Measurements from ENCODE around the gene PRSS27. TPM values are rescaled to one million over a fixed set of nuclear protein-coding genes. Genes with fewer than 3 reads are reported as not detected.
"Not testable (repeated sequence)": the region's sequence is repeated elsewhere in the genome, so short reads cannot be mapped to it uniquely, and the experiment has no call there.

The PRSS27 gene
- total and polyA plus RNA-seq, 2 of the 4 experiments (the other 2 are of a cell fraction) = under 0.01 to 0.58 TPM

DNA sequence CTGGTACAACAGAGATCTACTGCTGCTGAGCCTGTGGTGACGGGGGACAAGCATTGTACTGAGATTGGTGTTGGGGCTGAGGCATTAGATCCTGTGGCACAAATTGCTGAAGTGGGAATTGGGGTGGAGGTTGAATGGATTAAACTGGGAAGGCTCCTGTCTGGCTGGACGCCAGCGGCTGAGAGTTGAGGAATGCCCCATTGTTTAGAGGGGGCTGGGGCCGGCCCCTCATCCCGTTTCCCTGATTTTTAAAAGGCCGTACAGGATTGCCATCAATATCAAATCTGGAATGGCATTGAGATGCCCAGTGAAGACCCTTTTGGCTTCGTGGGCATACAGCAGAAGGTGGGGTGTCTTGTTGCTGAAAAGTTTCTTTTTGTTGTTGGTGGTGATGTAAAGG is 53.4 kb downstream of the PRSS27 start:
- H3K18ac ChIP-seq (ENCODE audit: low read depth, low read length); H3K79me1 ChIP-seq (ENCODE audit: low read depth in 1 of 2, low read length in 2 of 2); H3K9me1 ChIP-seq (ENCODE audit: insufficient read depth, low read length); H3K9me3 ChIP-seq (ENCODE audit: control insufficient read depth, insufficient read depth, low read length); H2AK9ac ChIP-seq (replicated peaks; ENCODE audit: low read depth, low read length, poor library complexity); H3K4me2 ChIP-seq (ENCODE audit: low read depth, low read length); H3K56ac ChIP-seq (ENCODE audit: extremely low read depth, insufficient read depth, low read length); H3K27ac ChIP-seq (ENCODE audit: insufficient read depth, low read length); H2BK5ac ChIP-seq (ENCODE audit: low read depth, low read length, poor library complexity, severe bottlenecking); BruUV-seq (replicated peaks); H3K23ac ChIP-seq (ENCODE audit: low read depth, low read length); H2BK15ac ChIP-seq (ENCODE audit: low read depth, low read length); H2BK20ac ChIP-seq (ENCODE audit: low read depth, low read length); H3K9ac ChIP-seq (ENCODE audit: low read depth, low read length); H4K8ac ChIP-seq (ENCODE audit: low read depth in 2 of 2, low read length in 2 of 2); DNase-seq; H4K5ac ChIP-seq (ENCODE audit: low read depth, low read length); POLR2A ChIA-PET (ENCODE audit: unreplicated experiment); H3K4me3 ChIP-seq (ENCODE audit: insufficient read depth, low read depth, low read length); H3K27me3 ChIP-seq (ENCODE audit: control insufficient read depth, insufficient read depth, low read length); H3K4ac ChIP-seq (ENCODE audit: low read depth, low read length); H3K14ac ChIP-seq (replicated peaks; ENCODE audit: low read depth, low read length); dilution Hi-C loops (cut with HindIII; ENCODE audit: low sequenced_read_pairs, unreplicated experiment); ATAC-seq (ENCODE audit: low read depth); in situ Hi-C loops (cut with MboI; ENCODE audit: low sequenced_read_pairs); H2AK5ac ChIP-seq (ENCODE audit: low read depth, low read length); H4K91ac ChIP-seq (ENCODE audit: insufficient read depth, low read depth, low read length); H2AFZ ChIP-seq (replicated peaks; ENCODE audit: low read length, poor library complexity); H2BK120ac ChIP-seq (ENCODE audit: low read depth, low read length); CTCF ChIA-PET; H4K20me1 ChIP-seq (ENCODE audit: insufficient read depth, low read length); intact Hi-C loops (cut with micrococcal nuclease); H3K4me1 ChIP-seq (ENCODE audit: control insufficient read depth, insufficient read depth, low read length): not testable (repeated sequence)
- peaks cover 14% of the 10 kb centered on the region for H3K36me3 ChIP-seq (ENCODE audit: control insufficient read depth, insufficient read depth, low read length)
- WGBS, 2 experiments (ENCODE audit: extremely low coverage in 2 of 2, insufficient read length in 1 of 2) = 80% methylated on average over 3 of the region's 7 CpGs; no CpG with 5 or more reads in 1 of the 2 experiments
